HG03521 (cell line): ENCODE measurements around the gene GAPDHS.

ENCODE experiments used
- ATAC-seq: cut with Tn5 transposase; IDR thresholded peaks from one replicate; pipeline ENCODE4 v1.9.1; 2021; ENCODE audit warnings: mild to moderate bottlenecking, moderate library complexity; ENCODE audit not compliant: unreplicated experiment

Gene GAPDHS

DNA sequence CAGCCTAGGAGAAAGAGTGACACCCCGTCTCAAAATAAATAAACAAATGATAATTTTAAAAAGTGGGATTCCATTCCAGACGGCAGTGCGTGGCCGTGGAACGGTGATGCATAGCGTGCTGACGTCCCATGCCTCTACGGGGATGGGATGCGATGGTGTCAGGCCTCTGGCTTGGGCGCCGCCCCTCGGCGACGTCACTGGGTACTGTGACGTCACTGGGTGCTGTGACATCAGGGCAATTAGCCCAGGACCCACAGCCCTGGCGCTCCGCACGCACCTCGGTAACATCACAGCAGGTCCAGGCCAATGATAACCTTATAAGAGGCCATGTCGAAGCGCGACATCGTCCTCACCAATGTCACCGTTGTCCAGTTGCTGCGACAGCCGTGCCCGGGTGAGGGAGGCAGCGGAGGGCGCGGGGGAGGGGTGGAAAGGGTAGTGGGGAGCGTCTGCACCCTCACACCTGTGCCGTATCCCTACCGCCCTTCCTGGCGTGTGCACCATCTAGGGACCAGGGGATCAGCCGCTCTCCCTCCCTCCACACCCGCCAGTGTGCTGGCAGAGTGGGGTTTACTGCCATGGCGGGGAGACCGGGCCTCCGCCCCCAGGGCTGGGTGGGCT lies at the start of gene GAPDHS:
Gene GAPDHS (plus strand): TSS at position 256 of the 621 bp plus-strand sequence. CDS start 72 bp downstream, at position 328.
- ATAC-seq = no peak

DNA sequence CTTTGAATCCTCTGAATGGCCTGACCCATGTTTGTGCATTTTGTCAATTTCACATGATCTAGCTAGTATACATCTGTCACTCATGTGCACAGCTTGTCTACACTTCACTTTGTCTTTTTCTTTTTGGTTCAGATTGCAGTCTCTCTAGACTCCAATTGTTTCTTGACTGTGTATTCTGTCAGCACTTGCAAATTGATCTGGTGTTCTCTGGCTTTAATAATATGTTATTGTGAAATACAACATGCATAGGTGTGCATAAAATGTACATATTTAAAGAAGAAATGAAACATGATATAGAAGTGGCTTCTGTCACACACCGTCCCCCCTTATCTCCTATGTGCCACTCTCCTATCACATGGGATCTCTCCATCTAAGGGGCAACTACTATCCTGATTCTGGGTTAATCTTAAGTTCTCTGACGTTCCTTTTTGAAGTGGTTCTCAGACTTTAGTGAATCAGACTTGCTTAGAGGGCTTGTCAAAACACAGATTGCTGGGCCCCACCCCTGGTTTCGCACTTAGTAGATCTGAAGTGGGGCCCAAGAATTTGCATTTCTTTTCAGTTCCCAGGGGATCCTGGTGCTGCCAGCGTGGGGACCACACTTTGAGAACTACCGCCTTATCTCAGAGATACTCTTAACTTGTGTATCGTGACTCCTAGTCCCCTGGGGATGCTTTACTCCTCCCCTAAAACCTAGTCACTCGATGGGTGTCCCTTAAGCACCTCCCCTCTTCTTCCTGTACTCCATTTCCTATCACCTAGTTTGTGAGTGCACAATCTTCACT lies 48.8 kb upstream of the GAPDHS start:
- no peak for ATAC-seq

DNA sequence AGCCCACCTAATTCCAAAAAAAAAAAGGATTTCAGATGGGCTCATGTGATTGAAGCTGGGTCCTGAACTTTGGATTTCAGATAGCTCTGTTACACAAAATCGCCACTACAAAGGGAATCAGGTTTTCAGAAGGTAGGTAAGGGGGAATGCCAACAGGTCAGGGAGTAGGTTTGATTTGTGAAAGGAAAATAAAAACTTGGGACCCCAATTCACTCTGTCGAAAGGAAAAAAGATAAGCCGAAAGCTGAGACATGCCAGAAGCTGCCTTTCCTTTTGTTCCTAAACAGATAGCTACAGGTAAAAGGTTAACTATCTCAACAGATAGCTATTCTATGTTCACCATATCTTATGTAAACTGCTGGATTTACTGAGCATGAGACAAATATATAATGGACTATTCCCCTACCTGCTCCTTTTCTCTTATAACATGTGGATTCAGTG lies 47.0 kb upstream of the GAPDHS start:
- ATAC-seq = no peak

DNA sequence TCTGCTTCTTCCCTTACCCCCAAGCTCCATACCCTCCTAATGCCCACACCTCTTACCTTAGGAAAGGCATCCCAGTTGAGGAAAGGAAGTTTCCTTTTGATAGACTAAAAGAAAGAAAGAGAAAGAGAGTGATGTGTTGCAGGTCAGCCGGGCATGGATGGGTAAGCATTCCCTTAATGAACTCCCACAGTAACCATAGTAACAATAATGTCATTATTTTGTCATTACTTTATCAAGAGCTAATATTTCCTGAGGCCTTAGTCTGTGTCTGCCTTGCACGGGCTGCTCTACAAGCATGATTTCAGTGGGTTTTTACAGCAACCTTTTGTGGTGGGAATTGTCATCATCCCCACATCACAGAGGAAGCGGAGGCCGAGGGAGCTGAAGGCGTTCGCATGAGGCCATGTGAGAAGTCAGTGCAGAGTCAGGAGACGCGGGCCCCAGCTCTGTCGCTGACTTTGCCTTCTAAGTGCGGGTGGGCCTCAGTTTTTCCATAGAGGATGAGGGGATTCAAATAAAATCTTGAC lies 45.5 kb upstream of the GAPDHS start:
- ATAC-seq = no peak

DNA sequence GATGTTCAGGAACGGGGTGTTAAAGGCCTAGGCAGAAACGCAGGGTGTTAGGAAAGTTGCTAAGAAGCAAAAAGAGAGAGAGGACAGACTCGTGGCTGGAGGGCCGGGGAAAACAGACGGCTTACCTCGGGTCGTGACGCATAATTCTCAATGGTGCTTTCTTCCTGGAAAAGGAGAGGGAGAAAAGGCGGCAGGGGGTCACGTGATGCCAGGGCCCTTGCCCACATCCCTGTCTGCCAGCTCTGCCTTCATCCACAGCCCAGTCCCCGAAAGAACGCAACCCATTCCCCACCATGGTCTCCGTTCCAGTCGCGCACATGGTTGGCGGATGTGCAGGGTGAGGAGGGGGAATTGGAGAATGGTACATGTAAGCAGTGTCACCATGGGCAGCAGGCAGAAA lies 44.6 kb upstream of the GAPDHS start:
- no peak for ATAC-seq

DNA sequence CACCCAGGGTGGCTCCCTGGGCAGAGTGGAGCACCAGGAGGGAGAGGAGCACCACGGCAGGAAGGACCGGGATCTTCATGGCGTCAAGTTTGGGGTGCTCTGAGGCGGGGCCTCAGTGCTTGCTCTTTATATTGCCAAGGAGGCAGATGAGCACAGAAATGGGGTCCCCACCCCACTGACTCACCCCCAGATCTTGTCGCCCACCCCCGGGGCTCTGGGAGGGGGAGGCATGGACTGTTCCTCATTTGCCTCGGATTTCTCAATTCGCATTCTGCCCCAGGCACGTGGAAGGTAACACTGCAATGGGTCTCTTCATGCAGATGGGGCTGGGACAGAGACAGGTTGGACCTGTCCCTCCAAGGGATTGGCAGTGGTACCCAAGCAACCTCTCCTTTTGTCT lies 42.9 kb upstream of the GAPDHS start, which contains the start of gene KRTDAP:
Gene KRTDAP (minus strand): TSS at position 101 of the 400 bp plus-strand sequence. CDS start 22 bp downstream, at position 79.
- ATAC-seq = no peak

DNA sequence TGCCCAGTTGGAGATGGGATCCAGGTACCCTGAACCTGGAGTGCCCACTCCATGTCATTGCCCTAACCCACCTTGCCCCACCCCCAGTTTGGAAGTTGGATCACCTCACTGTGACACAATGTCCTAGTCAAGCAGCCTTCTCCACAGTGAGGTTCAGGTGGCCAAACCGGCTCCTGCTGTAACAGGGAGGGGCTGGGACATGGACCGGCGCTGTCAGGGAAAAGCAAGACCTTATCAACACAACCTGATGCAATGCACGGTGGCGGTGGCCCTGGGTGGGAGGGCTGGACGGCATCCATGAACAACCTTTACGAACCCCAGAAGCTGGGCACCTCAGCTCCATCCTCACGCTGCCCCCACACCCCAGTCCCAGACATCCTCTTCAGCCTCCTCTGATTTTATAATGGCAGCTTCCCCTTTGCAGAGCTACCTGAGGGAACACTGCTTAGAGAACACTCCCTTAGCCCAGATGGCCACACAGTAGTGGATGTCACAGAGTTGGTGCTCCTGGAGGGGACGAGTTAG lies 41.4 kb upstream of the GAPDHS start:
- no peak for ATAC-seq

DNA sequence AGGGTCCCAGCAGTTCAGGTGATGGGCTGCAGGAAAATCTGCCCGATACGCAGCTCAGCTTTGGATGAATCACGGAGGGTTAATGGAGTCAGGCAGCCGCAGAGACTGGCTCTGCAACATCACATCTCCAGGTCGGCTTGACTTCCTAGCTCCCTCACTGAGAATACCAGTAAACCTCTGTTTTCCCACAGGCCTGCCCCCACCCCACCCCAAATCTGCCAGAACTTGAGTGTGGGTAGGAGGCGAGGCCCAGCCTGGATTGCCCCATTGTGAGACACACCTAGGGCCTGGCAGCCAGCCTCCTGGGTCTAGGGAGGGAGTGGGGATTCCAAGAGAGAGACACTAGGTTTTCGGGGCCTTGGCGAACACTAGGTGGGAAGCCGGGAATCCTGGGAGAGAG lies 39.3 kb upstream of the GAPDHS start:
- no peak for ATAC-seq

DNA sequence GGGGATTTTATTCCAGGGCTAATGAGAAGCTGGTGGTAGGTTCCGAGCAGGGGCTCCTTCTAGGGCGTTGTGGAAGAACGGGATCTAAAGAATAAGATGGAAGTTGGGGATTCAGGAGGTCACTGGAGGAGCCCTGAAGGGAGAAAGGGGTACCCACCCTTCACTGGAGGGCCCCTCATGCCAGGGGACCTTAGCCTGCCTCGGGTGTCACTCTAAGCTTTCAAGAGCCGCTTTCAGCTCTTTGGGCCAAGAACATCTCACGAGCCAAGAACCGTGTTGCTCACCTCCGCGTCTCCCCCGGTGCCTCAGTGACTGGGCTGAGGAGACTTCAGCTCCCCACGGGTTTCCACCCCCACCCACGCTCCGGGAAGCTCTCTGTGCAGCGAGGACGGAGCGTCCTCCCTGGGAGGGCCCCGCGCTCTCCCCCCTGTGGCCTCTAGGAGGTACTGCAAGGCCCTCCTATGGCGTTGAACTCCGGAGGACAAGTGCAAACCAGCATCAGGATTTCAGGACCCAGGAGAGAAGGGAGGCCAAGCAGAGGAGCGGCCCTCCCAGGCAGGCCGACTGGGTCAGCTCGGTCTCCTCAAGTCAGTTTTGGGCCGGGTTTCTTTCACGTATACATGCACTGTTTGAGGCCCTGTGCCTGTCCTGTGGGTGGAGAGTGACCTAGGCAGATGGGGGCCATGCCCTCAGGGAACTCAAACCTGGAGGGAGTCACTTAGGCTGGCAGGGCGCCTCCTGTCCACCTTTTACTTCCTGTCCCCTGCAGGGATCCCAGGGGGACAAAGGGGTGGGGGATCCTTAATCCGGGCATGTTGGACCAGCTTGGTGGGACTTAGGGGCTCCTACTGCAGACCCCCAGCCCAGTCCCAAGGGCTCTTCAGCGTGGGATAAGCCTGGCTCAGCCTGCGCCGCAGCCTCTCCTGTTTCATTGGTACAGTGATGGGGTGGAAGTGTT lies 37.9 kb upstream of the GAPDHS start:
- peak; percentile 46 for ATAC-seq

DNA sequence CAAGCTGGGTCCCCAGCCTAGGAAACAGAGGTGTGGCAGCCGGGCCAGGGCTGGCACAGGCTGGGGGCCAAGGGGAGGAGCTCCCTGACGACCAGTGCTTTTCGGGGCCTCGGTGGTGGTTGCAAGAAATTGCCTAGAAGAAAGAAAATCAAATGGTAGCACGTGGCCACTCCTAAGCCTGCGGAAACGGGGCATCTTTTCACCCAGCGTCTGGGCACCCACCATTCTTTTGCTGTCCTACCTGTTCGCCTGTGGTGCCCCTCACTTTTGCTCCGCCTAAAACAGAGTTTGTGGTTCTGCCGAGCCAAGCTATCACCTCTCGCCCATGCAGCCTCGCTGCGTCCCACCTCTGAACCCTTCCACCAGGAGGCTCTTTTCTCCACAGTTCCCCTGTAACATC lies 35.9 kb upstream of the GAPDHS start:
- ATAC-seq = no peak

DNA sequence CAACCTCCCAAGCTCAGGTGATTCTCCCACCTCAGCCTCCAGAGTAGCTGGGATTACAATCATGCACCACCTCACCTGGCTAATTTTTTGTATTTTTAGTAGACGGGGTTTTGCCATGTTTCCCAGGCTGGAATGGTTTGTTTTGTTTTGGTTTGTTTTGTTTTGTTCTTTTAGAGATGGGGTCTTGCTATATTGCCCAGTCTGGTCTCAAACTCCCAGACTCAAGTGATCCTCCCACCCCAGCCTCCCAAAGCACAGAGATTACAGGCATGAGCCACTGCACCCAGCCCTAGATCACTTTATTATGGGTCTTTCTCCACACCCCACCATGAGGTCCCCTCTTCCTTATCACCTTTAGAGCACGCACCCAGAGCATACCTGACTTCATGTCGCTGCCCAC lies 35.0 kb upstream of the GAPDHS start:
- ATAC-seq = no peak

DNA sequence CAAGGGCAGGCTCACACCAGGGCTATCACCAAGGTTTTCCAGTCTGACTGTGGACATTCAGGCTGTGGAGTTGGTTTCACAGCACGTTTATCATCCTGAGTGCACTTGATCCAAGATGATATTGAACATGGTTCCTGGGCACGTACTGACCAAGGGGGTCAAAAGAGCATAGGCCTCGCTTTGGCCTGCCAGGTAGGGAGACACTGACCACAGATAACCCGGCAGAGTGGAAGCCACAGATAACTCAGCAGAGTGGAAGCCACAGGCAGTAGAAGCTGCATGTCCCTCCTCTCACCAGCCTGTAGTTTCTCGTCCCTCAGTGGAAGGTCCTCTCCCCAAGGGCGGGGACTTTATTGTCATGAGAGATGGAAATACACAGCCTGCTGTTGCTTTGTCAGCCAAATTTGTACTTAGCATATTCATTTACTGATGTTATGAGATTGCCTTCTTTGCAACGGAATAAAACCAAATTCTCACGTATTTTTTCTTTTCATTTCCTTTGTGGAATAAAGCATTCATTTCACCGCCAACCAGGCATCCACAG lies 34.2 kb upstream of the GAPDHS start:
- no peak for ATAC-seq

DNA sequence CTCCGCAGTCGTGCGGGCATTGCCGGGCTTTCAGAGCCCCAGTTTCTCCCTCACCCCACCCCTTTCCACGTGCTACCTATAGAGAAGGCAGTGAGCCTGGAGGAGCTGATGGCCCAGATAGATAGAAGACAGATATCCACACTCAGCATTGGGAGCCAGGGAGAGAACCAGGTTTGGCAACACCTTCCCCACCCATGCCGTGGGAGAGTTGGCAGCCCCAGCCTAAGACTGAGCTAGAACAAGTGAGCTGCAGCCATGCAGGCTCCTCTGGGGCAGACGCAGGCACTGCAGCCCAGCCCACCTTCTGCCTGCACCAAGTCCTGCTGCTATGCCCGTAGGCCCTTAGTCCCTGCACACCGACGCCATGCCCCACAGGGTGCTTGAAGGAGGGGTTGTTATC lies 32.6 kb upstream of the GAPDHS start:
- no peak for ATAC-seq

DNA sequence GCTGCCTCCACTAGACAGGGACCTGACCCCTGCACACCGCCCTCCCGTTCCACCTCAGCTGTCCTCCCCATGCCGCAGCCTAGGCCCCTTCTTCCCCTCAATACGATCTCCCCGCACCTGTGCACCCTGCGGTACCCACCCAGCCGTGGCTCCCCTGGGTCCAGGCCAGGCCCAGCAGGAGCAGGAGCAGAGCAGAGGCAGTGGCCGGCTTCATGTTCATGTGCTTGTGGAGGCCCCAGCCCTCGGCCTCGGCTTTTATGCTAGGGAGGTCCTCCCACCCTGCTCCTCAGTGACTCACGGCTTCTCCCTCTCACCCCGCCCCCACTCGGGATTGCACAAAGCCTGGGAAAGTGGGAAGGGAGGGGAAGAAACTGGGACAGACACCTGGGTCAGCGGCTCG lies 31.6 kb upstream of the GAPDHS start:
- ATAC-seq = no peak

DNA sequence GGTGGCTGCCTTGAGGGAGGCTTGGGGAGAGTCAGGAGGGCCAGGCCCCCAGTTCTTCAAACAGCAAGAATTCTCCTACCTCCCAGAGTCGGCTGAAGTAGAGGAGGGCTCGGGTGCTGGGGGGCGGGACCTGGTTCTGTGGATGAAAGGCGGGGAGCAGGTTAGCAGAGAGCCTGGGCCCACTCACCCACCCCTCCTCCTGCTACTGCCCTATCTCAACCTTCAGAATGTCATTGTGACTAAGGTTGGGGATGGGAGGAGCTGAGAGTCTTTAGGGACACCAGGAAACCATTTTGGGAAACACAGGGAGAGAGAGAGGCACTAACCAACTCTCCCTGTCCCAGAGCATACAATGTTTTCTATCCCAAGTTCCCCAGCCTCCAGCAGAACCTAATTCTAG lies 30.5 kb upstream of the GAPDHS start:
- ATAC-seq = no peak

DNA sequence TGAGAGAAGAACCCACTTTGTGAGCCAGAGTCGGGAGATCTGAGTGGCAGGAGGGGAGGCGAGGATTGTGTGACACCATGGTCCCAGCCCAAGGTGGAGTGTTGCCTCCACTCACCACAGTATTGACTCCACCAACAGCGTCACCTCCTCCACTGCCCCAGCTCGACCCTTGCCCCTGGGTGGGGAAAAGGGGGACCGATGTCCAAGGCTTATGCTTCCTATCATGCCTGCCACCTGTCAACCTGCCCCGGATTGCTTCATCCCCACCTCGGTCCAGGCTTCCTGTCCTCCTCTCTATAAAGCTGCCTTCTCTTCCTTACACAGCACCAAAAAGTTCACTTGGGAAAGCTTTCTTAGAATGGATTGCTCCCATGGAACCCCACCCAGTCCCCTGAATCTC lies 27.2 kb upstream of the GAPDHS start:
- ATAC-seq = no peak

DNA sequence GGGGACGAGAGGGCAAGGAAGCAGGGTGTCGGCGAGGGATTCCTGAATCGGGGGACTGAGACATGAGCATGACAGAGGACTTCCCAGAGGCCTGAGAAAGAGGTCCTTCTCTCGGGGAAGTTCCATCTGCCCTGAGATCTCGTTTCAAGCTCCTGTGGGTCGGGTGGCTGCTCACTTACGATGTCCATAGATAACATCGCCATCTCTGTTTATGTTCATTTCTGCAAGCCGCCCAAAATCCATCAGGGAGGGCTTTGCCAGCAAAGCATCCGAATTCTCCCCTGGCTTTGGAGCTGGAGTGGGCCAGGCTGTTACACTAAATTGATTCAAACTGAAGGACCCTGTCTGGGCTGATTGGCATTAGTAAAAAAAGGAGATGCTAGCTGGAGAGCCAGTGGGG lies 25.7 kb upstream of the GAPDHS start:
- ATAC-seq = no peak

DNA sequence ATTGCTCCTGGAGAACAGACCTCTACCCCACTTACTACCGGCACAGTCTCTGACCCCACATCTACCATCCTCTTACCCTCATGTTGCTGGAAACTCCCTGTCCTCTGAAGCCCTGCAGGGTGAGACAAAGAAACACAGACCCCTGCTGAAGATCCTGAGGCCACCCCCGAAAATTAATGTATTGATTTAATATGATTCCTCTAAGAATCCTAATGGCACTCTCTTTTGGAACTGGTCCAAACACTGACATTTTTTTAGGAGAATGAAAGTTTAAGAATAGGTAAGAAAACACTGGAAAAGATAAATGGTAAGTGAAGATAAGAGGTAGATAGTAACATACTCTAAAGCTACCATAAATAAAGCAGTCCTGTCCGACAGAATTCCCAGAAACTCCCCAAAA lies 25.1 kb upstream of the GAPDHS start:
- ATAC-seq = no peak

DNA sequence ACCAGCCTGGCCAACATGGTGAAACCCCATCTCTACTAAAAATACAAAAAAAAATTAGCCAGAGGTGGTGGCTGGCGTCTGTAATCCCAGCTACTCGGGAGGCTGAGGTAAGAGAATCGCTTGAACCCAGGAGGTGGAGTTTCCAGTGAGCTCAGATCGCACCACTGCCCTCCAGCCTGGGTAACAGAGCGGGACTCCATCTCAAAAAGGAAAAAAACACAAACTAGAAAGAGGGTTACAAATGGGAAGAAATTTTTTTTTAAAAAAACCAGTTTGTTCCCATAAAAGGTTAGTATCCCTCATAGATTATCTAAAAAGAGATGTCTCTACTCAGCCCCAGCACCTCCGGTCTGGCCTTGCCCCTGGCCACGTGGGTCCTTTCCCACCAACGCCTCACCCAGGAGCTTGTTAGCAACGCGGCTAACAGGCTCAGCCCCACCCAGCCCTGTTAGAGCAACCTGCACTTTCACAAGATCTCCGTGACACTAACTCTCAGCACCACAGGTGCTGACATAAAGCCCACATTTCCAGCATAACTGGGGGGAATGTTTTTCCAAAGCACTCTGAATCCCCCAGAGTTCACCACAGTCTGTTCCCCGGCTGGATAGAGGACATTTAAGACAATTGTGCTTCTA lies 24.1 kb upstream of the GAPDHS start:
- no peak for ATAC-seq
